Fibroblast of upper back skin (primary cell): ENCODE results near the gene UBE2F.
"Not testable (repeated sequence)": the region's sequence is repeated elsewhere in the genome, so short reads cannot be mapped to it uniquely, and the experiment has no call there.

Source experiments
- DNase-seq: peaks from one replicate; pipeline ENCODE4 v3.0.0-alpha.2; 2013

Gene UBE2F

GRCh38 chr2:238057696-238058575 lies 91.1 kb downstream of the UBE2F start:
- not testable (repeated sequence) for DNase-seq

GRCh38 chr2:238059505-238059904 lies 92.7 kb downstream of the UBE2F start:
- DNase-seq = no peak

GRCh38 chr2:238060096-238060541 lies 93.3 kb downstream of the UBE2F start:
- peak; percentile 5 for DNase-seq

DNA sequence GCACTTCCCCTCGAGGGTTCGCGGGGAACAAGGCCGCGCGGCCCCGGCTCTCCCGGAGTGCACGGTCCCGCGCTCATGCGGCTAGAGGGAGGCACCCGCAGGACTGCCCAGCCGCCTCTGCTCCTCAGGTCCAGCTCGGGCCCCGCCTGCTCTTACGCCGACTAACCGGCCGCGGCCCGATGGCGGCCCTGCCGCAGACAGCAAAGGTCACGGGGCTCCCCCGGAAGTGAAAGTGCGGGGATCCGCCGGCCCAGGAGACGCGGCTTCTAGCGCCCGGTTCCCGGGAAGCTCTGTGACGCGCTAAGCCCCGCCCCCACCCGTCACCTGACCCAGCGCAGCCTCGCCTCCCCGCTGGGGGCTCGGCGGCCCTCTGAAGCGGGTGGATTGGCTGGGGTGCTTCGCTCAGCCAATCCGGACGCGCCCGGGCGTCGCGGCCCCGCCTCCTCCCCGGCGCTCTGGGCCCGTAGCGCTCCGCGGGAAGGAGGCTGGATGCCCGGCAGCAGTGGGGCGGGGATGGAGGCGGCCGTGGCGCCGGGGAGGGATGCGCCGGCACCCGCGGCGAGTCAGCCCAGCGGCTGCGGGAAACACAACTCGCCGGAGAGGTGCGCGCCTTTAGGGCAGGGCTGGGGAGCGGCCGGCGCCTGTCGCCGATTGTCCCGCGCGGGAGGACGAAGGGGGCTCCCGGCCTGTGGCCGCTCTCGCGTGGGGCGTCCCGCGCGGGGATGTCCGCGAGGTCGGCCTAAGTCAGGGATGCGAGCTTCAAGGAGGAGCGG lies 93.9 kb downstream of the UBE2F start, which contains the start of gene SCLY:
Gene SCLY, plus strand, starts transcription at position 460 of the 773 bp plus-strand sequence. Its CDS starts 54 bp downstream, at position 514.
- DNase-seq = peak; percentile 98

GRCh38 chr2:238061315-238062202 lies 94.7 kb downstream of the UBE2F start:
- DNase-seq = peak; percentile 33

- no peak for DNase-seq
These were observed 96.8 kb downstream of the UBE2F start for GRCh38 chr2:238063414-238064189.

- DNase-seq = no peak
These were observed 97.6 kb downstream of the UBE2F start for GRCh38 chr2:238064376-238064775.

- no peak for DNase-seq
These were observed 98.4 kb downstream of the UBE2F start for GRCh38 chr2:238065071-238065846.

- DNase-seq = no peak
These were observed 99.4 kb downstream of the UBE2F start for GRCh38 chr2:238066218-238066617.

DNA sequence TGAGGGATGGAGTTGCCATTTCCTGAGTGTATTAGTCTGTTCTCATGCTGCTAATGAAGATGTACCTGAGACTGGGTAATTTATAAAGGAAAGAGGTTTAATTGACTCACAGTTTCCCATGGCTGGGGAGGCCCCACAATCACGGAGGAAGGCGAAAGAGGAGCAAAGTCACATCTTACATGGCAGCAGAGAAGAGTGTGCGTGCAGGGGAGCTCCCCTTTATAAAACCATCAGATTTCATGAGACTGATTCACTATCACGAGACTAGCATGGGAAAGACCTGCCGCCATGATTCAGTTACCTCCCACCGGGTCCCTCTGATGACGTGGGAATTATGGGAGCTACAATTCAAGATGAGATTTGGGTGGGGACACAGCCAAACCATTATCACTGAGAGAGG lies 99.9 kb downstream of the UBE2F start:
- DNase-seq = not testable (repeated sequence)

- DNase-seq = no peak
These were observed 101.1 kb downstream of the UBE2F start for GRCh38 chr2:238067939-238068338.

DNA sequence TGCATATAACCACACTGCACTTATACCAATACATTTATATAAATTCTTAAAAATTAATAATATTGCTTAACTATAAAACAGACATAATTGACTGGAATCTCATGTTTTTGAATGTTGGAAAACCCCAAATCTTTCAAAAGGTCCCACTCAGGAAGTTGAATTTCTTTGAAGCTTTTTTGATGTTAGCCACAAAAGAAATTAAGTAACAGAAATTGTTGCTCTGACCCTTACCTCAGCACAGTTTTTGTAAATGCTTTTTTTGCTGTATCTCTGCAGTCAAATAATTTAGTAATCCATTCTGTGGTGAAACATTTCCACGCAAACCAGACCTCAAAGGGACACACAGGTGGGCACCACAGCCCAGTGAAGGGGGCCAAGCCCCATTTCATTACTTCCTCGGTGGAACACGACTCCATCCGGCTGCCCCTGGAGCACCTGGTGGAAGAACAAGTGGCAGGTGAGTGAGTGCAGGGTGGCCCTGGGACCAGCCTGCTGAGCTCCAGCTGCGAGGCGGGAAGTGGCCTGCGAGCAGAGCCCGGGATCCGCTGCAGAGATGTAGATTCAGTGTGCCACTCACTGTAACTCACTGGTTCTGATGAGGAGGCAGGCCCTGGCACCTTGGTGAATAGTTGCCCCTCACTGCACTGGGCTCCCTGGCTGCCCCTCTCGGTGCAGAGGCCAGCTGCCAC lies 102.4 kb downstream of the UBE2F start:
- no peak for DNase-seq

DNA sequence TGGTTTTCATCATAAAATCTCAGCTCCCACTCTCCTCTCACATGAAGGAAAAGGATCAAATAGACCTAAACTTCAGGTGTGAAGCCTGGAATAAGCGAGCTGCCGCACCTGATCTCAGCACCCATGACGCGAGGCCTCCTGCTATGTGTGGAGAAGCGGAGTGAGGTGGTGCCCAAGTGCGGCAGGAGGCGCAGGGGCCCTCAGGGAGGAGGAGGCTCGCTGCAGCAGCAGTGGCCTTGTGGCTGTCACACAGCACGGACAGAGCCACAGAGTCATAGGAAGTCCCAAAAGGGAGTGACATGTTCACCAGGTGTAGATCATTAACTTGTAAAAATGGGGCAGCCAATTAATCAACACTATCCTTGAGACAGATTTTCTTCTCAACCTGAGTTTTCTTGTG lies 103.1 kb downstream of the UBE2F start:
- no peak for DNase-seq

DNA sequence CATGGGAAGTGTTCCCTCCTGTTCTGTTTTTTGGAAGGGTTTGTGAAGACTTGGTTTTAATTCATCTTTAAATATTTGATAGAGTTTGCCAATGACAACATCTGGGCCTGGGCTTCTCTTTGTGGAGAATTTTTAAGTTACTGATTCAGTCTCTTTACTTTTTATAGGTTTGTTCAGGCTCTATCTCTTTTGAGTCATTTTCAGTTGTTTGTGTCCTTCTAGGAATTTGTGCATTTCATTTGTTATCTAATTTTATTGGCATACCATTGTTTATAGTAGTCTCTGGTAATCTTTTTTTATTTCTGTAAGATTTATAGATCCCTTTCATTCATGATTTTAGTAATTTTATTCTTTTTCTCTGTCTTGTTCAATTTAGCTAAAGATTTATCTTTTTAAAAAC lies 108.6 kb downstream of the UBE2F start:
- DNase-seq = no peak

DNA sequence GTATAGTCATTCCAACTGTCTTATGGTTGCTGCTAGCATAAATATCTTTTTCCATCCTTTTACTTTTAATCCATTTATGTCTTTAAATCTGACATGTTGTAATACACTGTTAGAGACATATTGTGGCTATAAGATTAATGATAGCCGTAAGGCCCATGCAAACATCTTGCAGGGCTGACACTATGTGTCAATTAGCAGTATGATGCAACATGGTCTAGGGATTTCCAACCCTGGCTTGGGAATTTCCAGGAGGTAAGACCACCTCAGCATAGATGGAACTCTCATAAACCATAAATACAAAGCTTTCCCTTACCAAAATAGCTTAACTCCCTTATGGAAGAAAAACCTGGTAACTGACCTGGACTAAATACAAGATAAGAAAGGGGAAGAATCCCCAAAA lies 110.5 kb downstream of the UBE2F start:
- DNase-seq = peak; percentile 67

DNA sequence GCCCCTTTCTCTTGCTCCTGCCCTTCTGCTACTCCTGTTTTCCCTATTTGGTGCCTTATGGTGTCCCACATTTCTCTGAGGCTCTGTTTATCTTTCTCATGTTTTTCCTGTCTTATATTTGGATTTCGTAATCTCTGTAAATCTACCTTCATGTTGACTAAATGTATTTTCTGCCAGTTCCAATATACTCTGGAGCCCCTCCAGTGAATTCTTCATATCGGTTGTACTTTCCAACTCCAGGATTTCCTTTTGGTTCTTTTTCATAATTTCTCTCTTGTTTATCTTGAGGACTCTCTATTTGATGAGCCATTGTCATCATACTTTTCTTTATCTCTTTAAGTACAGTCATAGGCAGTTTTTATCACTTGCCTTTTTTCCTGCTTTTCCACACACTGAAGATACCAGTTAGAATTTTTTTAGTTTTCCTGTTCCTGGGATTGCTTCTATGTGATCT lies 113.1 kb downstream of the UBE2F start:
- no peak for DNase-seq

GRCh38 chr2:238080518-238080917 lies 113.7 kb downstream of the UBE2F start:
- DNase-seq = no peak

DNA sequence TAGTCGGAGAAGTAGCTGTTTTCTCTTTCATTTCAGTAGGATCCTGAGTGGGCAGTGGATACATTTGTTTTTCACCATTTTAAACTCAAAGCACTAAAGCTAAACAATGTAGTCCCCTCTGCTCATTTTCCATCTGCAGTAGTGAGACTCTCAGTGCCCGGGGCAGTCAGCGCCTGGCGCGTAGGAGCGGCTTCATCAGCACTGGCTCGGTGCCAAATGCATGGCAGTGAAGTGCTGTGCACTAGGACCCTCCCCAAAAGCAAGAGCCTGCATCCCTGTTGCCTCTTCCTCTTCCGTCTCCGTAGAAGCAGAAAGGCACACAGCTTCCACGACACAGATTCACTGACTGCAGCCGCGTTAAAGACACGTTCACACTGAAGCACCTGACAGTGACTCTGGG lies 114.3 kb downstream of the UBE2F start:
- no peak for DNase-seq

- no peak for DNase-seq
These were observed 114.7 kb downstream of the UBE2F start for GRCh38 chr2:238081561-238081960.

- DNase-seq = no peak
These were observed 115.3 kb downstream of the UBE2F start for GRCh38 chr2:238082151-238082550.
